GM06990 (cell line): Measurements from ENCODE around the gene SIRPA.

Source experiments
- DNase-seq: peaks from one replicate; pipeline ENCODE4 v3.0.0-alpha.2; 2011; ENCODE audit not compliant: insufficient read length; ENCODE audit errors: extremely low read depth
- H3K27me3 ChIP-seq: replicated peaks from 2 replicates; pipeline ENCODE4 v1.6.0; 2011; ENCODE audit warnings: low read length; ENCODE audit not compliant: control insufficient read depth, insufficient read depth
- H3K36me3 ChIP-seq: 2 replicates; pipeline ENCODE4 v1.5.1; 2011; ENCODE audit warnings: low read length; ENCODE audit not compliant: control insufficient read depth, insufficient read depth
- H3K4me3 ChIP-seq: replicated peaks from 2 replicates; pipeline ENCODE4 v1.5.1; 2011; ENCODE audit warnings: low read depth, mild to moderate bottlenecking, control low read depth, low read length
- TF ChIP-seq, protein P1 (sequence below): IDR thresholded peaks from 2 replicates; pipeline ENCODE4 v1.5.1; 2011; ENCODE audit warnings: low read length, control low read depth, mild to moderate bottlenecking, inconsistent platforms; ENCODE audit not compliant: insufficient read depth, poor library complexity, severe bottlenecking

The SIRPA gene

GRCh38 chr20:1982686-1983085, 87.5 kb downstream of the SIRPA start:
- Histone ChIP-seq H3K27me3 (peaks cover 1% of the 10 kb centered on the region; the same call in 1 of the 2 replicates), H3K4me3 (no peak overlapping the region), H3K36me3 (no peaks in the 10 kb centered on the region)
- TF ChIP-seq, protein P1, sequence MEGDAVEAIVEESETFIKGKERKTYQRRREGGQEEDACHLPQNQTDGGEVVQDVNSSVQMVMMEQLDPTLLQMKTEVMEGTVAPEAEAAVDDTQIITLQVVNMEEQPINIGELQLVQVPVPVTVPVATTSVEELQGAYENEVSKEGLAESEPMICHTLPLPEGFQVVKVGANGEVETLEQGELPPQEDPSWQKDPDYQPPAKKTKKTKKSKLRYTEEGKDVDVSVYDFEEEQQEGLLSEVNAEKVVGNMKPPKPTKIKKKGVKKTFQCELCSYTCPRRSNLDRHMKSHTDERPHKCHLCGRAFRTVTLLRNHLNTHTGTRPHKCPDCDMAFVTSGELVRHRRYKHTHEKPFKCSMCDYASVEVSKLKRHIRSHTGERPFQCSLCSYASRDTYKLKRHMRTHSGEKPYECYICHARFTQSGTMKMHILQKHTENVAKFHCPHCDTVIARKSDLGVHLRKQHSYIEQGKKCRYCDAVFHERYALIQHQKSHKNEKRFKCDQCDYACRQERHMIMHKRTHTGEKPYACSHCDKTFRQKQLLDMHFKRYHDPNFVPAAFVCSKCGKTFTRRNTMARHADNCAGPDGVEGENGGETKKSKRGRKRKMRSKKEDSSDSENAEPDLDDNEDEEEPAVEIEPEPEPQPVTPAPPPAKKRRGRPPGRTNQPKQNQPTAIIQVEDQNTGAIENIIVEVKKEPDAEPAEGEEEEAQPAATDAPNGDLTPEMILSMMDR = no peak
- no peak for DNase-seq

GRCh38 chr20:1983301-1983700, 88.1 kb downstream of the SIRPA start:
- H3K36me3 ChIP-seq = no peaks in the 10 kb centered on the region
- DNase-seq = no peak
- no peak overlapping the region for H3K4me3 ChIP-seq
- peaks cover 1% of the 10 kb centered on the region; the same call in 1 of the 2 replicates for H3K27me3 ChIP-seq
- TF ChIP-seq, protein P1 = no peak

- TF ChIP-seq, protein P1 = no peak
- H3K36me3 ChIP-seq = no peaks in the 10 kb centered on the region
- no peak for DNase-seq
- H3K4me3 ChIP-seq = no peak overlapping the region
- peaks cover 1% of the 10 kb centered on the region; the same call in 1 of the 2 replicates for H3K27me3 ChIP-seq
Observed at GRCh38 chr20:1987826-1988225, 92.6 kb downstream of the SIRPA start.
